ENCODE data around the gene CLSTN1. TPM values are rescaled to one million over a fixed set of nuclear protein-coding genes. Genes with fewer than 3 reads are reported as not detected.
A peak's percentile ranks its signal among the peaks of the same experiment; 100 is the strongest.

The CLSTN1 gene
- total RNA-seq, 1 donor from 2014 or later = 179 TPM

DNA sequence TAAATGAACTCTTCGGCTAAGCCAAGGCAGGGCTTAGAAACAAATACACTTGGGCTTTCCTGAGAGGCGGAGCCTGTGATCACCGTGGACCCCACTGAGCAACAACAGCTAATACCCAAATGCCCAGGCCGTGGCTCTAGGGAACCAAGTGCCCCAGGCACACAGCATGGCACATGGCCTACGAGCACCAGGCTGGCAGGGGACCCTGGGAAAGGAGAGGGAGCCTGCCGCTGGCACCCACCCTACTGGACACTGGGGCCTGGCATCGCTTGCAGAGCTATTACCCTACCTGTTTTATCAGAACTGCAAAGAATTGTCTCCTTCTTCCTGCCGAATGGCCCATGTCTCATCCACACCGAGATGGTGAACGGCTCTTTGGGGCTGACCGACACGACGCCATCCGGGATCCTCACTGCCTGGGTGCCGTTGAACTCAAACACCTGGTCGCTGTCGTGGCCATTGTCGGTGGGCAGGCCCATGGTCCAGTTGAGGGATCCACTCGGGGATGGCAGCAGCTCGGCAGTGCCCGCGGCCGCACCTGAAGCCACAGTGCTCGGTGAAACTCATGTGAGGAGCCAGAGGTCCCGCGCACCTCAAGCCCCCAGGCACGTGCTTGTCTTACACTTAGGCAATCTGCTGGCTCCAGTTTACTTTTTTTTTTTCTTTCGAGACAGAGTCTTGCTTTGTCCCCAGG is 79.5 kb downstream of the CLSTN1 start:
- Mint-ChIP-seq H3K9me3 (ENCODE audit: unreplicated experiment) (no peaks in the 10 kb centered on the region), H3K27me3 (ENCODE audit: unreplicated experiment) (no peaks in the 10 kb centered on the region), H3K27ac (ENCODE audit: unreplicated experiment) (no peak overlapping the region), H3K4me1 (ENCODE audit: unreplicated experiment) (no peaks in the 10 kb centered on the region), H3K4me3 (ENCODE audit: unreplicated experiment) (no peak overlapping the region), H3K36me3 (ENCODE audit: unreplicated experiment) (peaks cover 34% of the 10 kb centered on the region)
- TF ChIP-seq CTCF (IDR thresholded peaks at IDR 0.05) = no peak
- DNase-seq (ENCODE audit: extremely low spot score, unreplicated experiment) = no peak

- Mint-ChIP-seq H3K9me3 (ENCODE audit: unreplicated experiment) (no peaks in the 10 kb centered on the region), H3K27me3 (ENCODE audit: unreplicated experiment) (no peaks in the 10 kb centered on the region), H3K4me3 (ENCODE audit: unreplicated experiment) (no peak overlapping the region), H3K4me1 (ENCODE audit: unreplicated experiment) (no peaks in the 10 kb centered on the region), H3K27ac (ENCODE audit: unreplicated experiment) (peak overlapping the region; percentile 61), H3K36me3 (ENCODE audit: unreplicated experiment) (peaks cover 38% of the 10 kb centered on the region)
- no peak for DNase-seq (ENCODE audit: extremely low spot score, unreplicated experiment)
- TF ChIP-seq CTCF (IDR thresholded peaks at IDR 0.05) = no peak
Observed at GRCh38 chr1:9737671-9738070, 86.1 kb downstream of the CLSTN1 start.

DNA sequence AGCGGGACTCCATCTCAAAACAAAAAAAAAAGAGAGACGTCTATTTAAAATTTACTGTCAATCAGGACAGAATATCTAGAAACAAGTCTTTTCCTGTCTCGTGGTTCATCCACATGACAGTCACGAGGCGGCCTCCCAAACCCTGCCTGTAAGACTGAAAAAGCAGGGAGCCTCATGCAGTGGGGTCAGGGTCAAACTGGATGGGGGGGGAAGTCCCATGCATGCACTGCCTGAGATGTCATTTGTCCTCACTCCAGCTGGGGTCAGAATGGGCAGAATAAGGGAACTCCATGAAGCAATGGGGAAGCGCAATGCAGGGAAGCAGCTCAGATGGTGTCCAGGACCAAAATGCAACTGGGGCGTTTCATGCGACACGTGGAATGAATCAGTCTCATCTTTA is 86.7 kb downstream of the CLSTN1 start:
- TF ChIP-seq CTCF (IDR thresholded peaks at IDR 0.05) = no peak
- no peak for DNase-seq (ENCODE audit: extremely low spot score, unreplicated experiment)
- no peaks in the 10 kb centered on the region for H3K4me1 Mint-ChIP-seq (ENCODE audit: unreplicated experiment)
- no peak overlapping the region for H3K27ac Mint-ChIP-seq (ENCODE audit: unreplicated experiment)
- no peaks in the 10 kb centered on the region for H3K27me3 Mint-ChIP-seq (ENCODE audit: unreplicated experiment)
- peaks cover 41% of the 10 kb centered on the region for H3K36me3 Mint-ChIP-seq (ENCODE audit: unreplicated experiment)
- no peaks in the 10 kb centered on the region for H3K9me3 Mint-ChIP-seq (ENCODE audit: unreplicated experiment)
- H3K4me3 Mint-ChIP-seq (ENCODE audit: unreplicated experiment) = no peak overlapping the region

GRCh38 chr1:9736241-9736640 is 87.5 kb downstream of the CLSTN1 start:
- Mint-ChIP-seq H3K27ac (ENCODE audit: unreplicated experiment) (no peak overlapping the region), H3K9me3 (ENCODE audit: unreplicated experiment) (no peaks in the 10 kb centered on the region), H3K4me1 (ENCODE audit: unreplicated experiment) (no peaks in the 10 kb centered on the region), H3K4me3 (ENCODE audit: unreplicated experiment) (no peak overlapping the region), H3K27me3 (ENCODE audit: unreplicated experiment) (no peaks in the 10 kb centered on the region), H3K36me3 (ENCODE audit: unreplicated experiment) (peaks cover 44% of the 10 kb centered on the region)
- DNase-seq (ENCODE audit: extremely low spot score, unreplicated experiment) = no peak
- no peak for TF ChIP-seq CTCF (IDR thresholded peaks at IDR 0.05)

DNA sequence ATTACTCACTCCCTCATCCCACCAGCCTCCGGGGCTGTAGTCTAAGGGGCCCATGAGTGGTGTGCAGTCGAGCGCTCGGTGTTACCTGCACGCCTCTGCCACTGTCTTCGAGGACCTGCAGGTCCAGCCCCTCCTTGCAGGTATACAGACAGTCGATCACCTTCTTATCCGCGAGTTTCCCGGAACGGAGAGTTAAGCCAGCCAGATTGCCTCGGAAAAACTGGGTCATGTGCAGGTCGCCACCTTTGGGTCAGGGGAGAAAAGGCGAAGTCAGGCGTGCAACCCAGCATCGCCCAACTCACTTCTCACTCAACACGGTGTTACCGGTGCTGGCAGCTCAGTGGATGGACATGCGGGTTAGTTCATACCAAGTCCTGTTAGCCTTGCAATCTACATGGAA is 88.0 kb downstream of the CLSTN1 start:
- Mint-ChIP-seq H3K4me3 (ENCODE audit: unreplicated experiment) (no peak overlapping the region), H3K9me3 (ENCODE audit: unreplicated experiment) (no peaks in the 10 kb centered on the region), H3K27ac (ENCODE audit: unreplicated experiment) (no peak overlapping the region), H3K27me3 (ENCODE audit: unreplicated experiment) (no peaks in the 10 kb centered on the region), H3K36me3 (ENCODE audit: unreplicated experiment) (peaks cover 46% of the 10 kb centered on the region), H3K4me1 (ENCODE audit: unreplicated experiment) (no peaks in the 10 kb centered on the region)
- DNase-seq (ENCODE audit: extremely low spot score, unreplicated experiment) = no peak
- TF ChIP-seq CTCF (IDR thresholded peaks at IDR 0.05) = no peak

Data from osteocyte (in vitro differentiated cells).